ENCODE results near the gene VPS33A.

VPS33A gene

DNA sequence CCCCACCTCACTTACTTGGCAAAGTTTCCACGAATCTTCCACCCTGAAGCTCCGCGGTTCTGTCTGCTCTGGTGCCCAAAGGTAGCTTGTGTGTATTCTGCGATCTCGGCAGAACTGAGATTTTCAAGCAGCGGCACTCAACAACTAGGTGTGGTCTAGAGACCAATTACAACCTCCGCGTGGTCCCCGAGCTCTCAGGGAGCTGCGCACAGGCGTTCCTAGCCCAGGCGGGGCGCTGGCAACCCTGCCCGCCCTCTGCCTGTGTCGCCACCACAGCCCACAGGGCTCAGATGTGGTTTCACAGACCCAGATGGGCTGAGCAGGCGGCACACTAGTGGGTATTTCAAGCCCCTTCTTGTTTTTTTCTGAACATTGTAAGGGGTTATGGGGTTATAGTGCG, 39.0 kb downstream of the VPS33A start:
- Histone ChIP-seq H3K27ac (replicated peaks) (no peak overlapping the region), H3K4me3 (replicated peaks; ENCODE audit: insufficient read depth, low read length) (no peak overlapping the region)
- no peak for DNase-seq (ENCODE audit: low read depth in 1 of 2, low spot score in 1 of 2)

DNA sequence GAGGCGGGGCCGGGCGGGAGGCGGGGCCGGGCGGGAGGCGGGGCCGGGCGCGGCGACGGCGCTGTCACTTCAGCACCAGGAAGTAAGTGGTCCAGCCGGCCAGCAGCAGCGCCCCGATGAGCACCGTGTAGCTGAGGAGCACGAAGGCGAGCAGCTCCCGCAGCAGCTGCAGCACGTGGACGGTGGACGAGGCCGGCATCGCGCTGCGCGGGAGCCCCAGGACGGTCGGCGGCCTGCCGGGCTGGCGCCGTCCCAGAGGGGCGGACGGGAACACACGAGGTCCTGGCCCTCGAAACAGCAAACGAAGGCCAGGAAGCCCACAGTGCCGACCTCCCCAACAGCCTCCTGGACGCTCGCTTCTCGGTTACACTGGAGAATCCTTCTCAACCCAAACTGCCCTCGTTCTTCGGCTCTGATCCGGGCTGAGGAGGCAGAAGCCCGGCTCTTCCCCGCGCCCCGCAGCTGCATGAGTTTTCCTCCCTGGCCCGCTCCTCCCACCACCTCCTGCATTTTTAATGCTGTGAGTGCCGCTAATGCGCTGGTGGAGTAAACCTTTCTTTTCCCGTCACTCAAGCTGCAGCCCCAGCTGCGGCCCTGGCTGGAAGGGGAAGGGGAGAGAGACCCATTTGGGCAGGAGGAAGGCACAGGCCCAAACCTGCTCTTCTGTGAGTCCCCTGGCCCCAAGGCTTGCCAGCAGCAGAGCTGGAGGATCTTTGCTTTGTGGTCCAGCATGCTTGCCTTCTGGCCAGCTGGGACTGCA, 39.7 kb downstream of the VPS33A start:
- H3K27me3 ChIP-seq (ENCODE audit: insufficient read depth, poor library complexity, severe bottlenecking), result no peaks in the 10 kb centered on the region
- TF ChIP-seq SPI1 (IDR thresholded peaks at IDR 0.05; ENCODE audit: borderline replicate concordance, low read depth) (no peak), REST (IDR thresholded peaks at IDR 0.05; ENCODE audit: insufficient replicate concordance, low read depth) (peak; percentile 92)
- H3K27ac ChIP-seq (replicated peaks), result no peak overlapping the region
- H3K4me3 ChIP-seq (replicated peaks; ENCODE audit: insufficient read depth, low read length), result peak overlapping the region; percentile 43
- DNase-seq (ENCODE audit: low read depth in 1 of 2, low spot score in 1 of 2), result no peak

More for the DNA sequence above, 39.0 kb downstream of the VPS33A start:
- TF ChIP-seq POLR2AphosphoS5 (IDR thresholded peaks at IDR 0.05; ENCODE audit: low read depth), result no peak
- no peak for TF ChIP-seq REST (IDR thresholded peaks at IDR 0.05; ENCODE audit: insufficient replicate concordance, low read depth)
- no peak for TF ChIP-seq CTCF (IDR thresholded peaks at IDR 0.05; ENCODE audit: insufficient read depth, low read length)
- no peak for TF ChIP-seq GABPA (IDR thresholded peaks at IDR 0.05; ENCODE audit: low read depth)
- no peak for TF ChIP-seq SPI1 (IDR thresholded peaks at IDR 0.05; ENCODE audit: borderline replicate concordance, low read depth)
- no peaks in the 10 kb centered on the region for H3K27me3 ChIP-seq (ENCODE audit: insufficient read depth, poor library complexity, severe bottlenecking)

- H3K27me3 ChIP-seq (ENCODE audit: insufficient read depth, poor library complexity, severe bottlenecking), result no peaks in the 10 kb centered on the region
- peak; percentile 96 for TF ChIP-seq POLR2AphosphoS5 (IDR thresholded peaks at IDR 0.05; ENCODE audit: low read depth)
- TF ChIP-seq CTCF (IDR thresholded peaks at IDR 0.05; ENCODE audit: insufficient read depth, low read length), result no peak
- TF ChIP-seq GABPA (IDR thresholded peaks at IDR 0.05; ENCODE audit: low read depth), result peak; percentile 80
- peak within 1 kb of the TSS; percentile 92 for H3K27ac ChIP-seq (replicated peaks)
- peak; percentile 98 to 100 for DNase-seq (ENCODE audit: low read depth in 1 of 2, low spot score in 1 of 2)
- H3K4me3 ChIP-seq (replicated peaks; ENCODE audit: insufficient read depth, low read length), result peak within 1 kb of the TSS; percentile 98
Observed at GRCh38 chr12:122225683-122226365, 40.5 kb downstream of the VPS33A start, which contains the start of gene DIABLO. DIABLO (minus strand) TSS chr12:122226052; CDS start chr12:122226014, 38 bp downstream.

GRCh38 chr12:122216445-122216844, 49.8 kb downstream of the VPS33A start:
- H3K4me3 ChIP-seq (replicated peaks; ENCODE audit: insufficient read depth, low read length), result no peak overlapping the region
- no peak overlapping the region for H3K27ac ChIP-seq (replicated peaks)
- DNase-seq (ENCODE audit: low read depth in 1 of 2, low spot score in 1 of 2), result no peak
- H3K27me3 ChIP-seq (ENCODE audit: insufficient read depth, poor library complexity, severe bottlenecking), result no peaks in the 10 kb centered on the region
- no peak for TF ChIP-seq SPI1 (IDR thresholded peaks at IDR 0.05; ENCODE audit: borderline replicate concordance, low read depth)
- no peak for TF ChIP-seq POLR2AphosphoS5 (IDR thresholded peaks at IDR 0.05; ENCODE audit: low read depth)
- no peak for TF ChIP-seq CTCF (IDR thresholded peaks at IDR 0.05; ENCODE audit: insufficient read depth, low read length)
- TF ChIP-seq REST (IDR thresholded peaks at IDR 0.05; ENCODE audit: insufficient replicate concordance, low read depth), result no peak
- TF ChIP-seq GABPA (IDR thresholded peaks at IDR 0.05; ENCODE audit: low read depth), result no peak
